Measurements from ENCODE around the gene ERMARD.
A peak's percentile ranks its signal among the peaks of the same experiment; 100 is the strongest.

GRCh38 chr6:169720207-169720855, 31.1 kb upstream of the ERMARD start:
- TF ChIP-seq, protein P1, sequence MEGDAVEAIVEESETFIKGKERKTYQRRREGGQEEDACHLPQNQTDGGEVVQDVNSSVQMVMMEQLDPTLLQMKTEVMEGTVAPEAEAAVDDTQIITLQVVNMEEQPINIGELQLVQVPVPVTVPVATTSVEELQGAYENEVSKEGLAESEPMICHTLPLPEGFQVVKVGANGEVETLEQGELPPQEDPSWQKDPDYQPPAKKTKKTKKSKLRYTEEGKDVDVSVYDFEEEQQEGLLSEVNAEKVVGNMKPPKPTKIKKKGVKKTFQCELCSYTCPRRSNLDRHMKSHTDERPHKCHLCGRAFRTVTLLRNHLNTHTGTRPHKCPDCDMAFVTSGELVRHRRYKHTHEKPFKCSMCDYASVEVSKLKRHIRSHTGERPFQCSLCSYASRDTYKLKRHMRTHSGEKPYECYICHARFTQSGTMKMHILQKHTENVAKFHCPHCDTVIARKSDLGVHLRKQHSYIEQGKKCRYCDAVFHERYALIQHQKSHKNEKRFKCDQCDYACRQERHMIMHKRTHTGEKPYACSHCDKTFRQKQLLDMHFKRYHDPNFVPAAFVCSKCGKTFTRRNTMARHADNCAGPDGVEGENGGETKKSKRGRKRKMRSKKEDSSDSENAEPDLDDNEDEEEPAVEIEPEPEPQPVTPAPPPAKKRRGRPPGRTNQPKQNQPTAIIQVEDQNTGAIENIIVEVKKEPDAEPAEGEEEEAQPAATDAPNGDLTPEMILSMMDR (IDR thresholded peaks at IDR 0.05; ENCODE audit: low read length), result peak; percentile 17; the same call in 1 of the 2 replicates
- TF ChIP-seq EZH2phosphoT487 (IDR thresholded peaks at IDR 0.05; ENCODE audit: low read length) (no peak), EZH2 (optimal IDR thresholded peaks at IDR 0.05; ENCODE audit: low read depth, low read length) (no peak)

All from MM.1S (cell line).